K562 (cell line): Measurements from ENCODE around the gene KCNB1. TPM values are rescaled to one million over a fixed set of nuclear protein-coding genes. Genes with fewer than 3 reads are reported as not detected.

Source experiments
- ATAC-seq: fragments of 200-7000 bp; cut with Tn5 transposase; 3 replicates; pipeline ENCODE4 v1.9.1; 2020; ENCODE audit warnings: moderate library complexity
- BruUV-seq: library from RNA; stranded (reverse); fragments of 400-500 nt; replicated peaks from 2 replicates; lab custom pipeline; 2021; lab: Mats Ljungman, UMichigan
- CTCF ChIA-PET: fragments of 300-600 bp; formaldehyde crosslinking; extraction: SDS; loops from one replicate; lab custom pipeline; 2021; ENCODE audit warnings: low intra/inter-chr PET ratio; lab: Yijun Ruan, JAX
- POLR2A ChIA-PET: fragments of 300-600, 350-650 bp; sonication (Branson Sonifier 250); formaldehyde crosslinking; extraction: SDS; loops from one replicate; lab custom pipeline; 2021; ENCODE audit warnings: antibody characterized with exemption, inconsistent platforms; lab: Yijun Ruan, JAX
- DNase-seq, 4 experiments: peaks; one replicate each; pipeline versions ENCODE4 v3.0.0 to v3.0.0-alpha.2; 2011 to 2018; ENCODE audit warnings: low spot score in 3 of 4, mixed read lengths in 3 of 4; ENCODE audit errors: extremely low read depth in 1 of 4
- FAIRE-seq: peaks from 2 replicates; lab custom pipeline; 2011; peaks lifted over from hg19 to GRCh38; lab: Jason Lieb, UNC
- H2AFZ ChIP-seq: 2 replicates; pipeline ENCODE4 v1.6.0; 2011; ENCODE audit warnings: low read depth, low read length, control low read depth, inconsistent platforms
- H3K27ac ChIP-seq: fragments of 200-600 bp; 3 replicates; pipeline ENCODE4 v1.8.0; 2011; ENCODE audit warnings: low read depth, mild to moderate bottlenecking, control low read depth, inconsistent platforms, low read length, moderate library complexity, mixed read lengths; ENCODE audit errors: extremely low read depth
- H3K27me3 ChIP-seq, 2 experiments: fragments of 300-600 bp in 1 of 2; 2 replicates in 1 of 2; 3 replicates in 1 of 2; pipeline versions ENCODE4 v1.6.0 to v1.8.0; 2011; ENCODE audit warnings: inconsistent platforms in 2 of 2, low read length in 2 of 2, mild to moderate bottlenecking in 1 of 2, mixed read lengths in 1 of 2, moderate library complexity in 1 of 2; ENCODE audit not compliant: control insufficient read depth in 2 of 2, insufficient read depth in 2 of 2
- H3K36me3 ChIP-seq: fragments of 300-600 bp; 3 replicates; pipeline ENCODE4 v1.8.0; 2011; ENCODE audit warnings: mild to moderate bottlenecking, low read length, inconsistent platforms; ENCODE audit not compliant: control insufficient read depth, insufficient read depth
- H3K4me1 ChIP-seq, 2 experiments: fragments of 200-600 bp in 1 of 2; replicated peaks in 1 of 2; 2 replicates in 1 of 2; 3 replicates in 1 of 2; pipeline versions ENCODE4 v1.5.1 to v1.8.0; 2011; ENCODE audit warnings: inconsistent platforms in 2 of 2, low read length in 2 of 2, mild to moderate bottlenecking in 1 of 2, mixed read lengths in 1 of 2, moderate library complexity in 1 of 2; ENCODE audit not compliant: control insufficient read depth in 2 of 2, insufficient read depth in 2 of 2
- H3K4me2 ChIP-seq: 2 replicates; pipeline ENCODE4 v1.6.1; 2011; ENCODE audit warnings: low read length, control low read depth, inconsistent platforms, mixed read lengths; ENCODE audit not compliant: insufficient read depth
- H3K4me3 ChIP-seq: fragments of 200-600 bp; sonication (generic), shearing (Covaris generic); 2 replicates; pipeline ENCODE4 v1.5.1; 2016; ENCODE audit warnings: control low read depth, inconsistent platforms
- H3K79me2 ChIP-seq: fragments of 200-600 bp; 3 replicates; pipeline ENCODE4 v1.8.0; 2011; ENCODE audit warnings: low read length, inconsistent platforms; ENCODE audit not compliant: control insufficient read depth, insufficient read depth
- H3K9ac ChIP-seq, 2 experiments: 2 replicates each; pipeline versions ENCODE4 v1.6.0 to v1.6.1; 2011; ENCODE audit warnings: low read depth in 2 of 2, low read length in 2 of 2, control low read depth in 1 of 2, inconsistent platforms in 1 of 2, mild to moderate bottlenecking in 1 of 2, mixed read lengths in 1 of 2; ENCODE audit not compliant: insufficient read depth in 1 of 2
- H3K9me1 ChIP-seq: one replicate; pipeline ENCODE4 v1.6.0; 2011; ENCODE audit warnings: inconsistent platforms, mild to moderate bottlenecking, low read length, moderate library complexity; ENCODE audit not compliant: control insufficient read depth, insufficient read depth
- H3K9me3 ChIP-seq: replicated peaks from 2 replicates; pipeline ENCODE4 v1.5.1; 2011; ENCODE audit warnings: low read depth, low read length, inconsistent platforms; ENCODE audit not compliant: control insufficient read depth, insufficient read depth
- H4K20me1 ChIP-seq: replicated peaks from 2 replicates; pipeline ENCODE4 v1.6.1; 2011; ENCODE audit warnings: low read length, inconsistent platforms, mixed read lengths; ENCODE audit not compliant: control insufficient read depth, insufficient read depth
- HOMEZ ChIP-seq: fragments of 250-450 bp; sonication (Bioruptor Pico); IDR thresholded peaks from 2 replicates; pipeline ENCODE4 v1.4.0; 2020; ENCODE audit warnings: mild to moderate bottlenecking, moderate library complexity
- SIRT6 ChIP-seq: IDR thresholded peaks from one replicate; pipeline ENCODE4 v1.6.1; 2012; ENCODE audit warnings: low read depth, mild to moderate bottlenecking, control low read depth, inconsistent platforms, low read length, moderate library complexity
- SREBF1 ChIP-seq: fragments of 150-350 bp; IDR thresholded peaks from 2 replicates; pipeline ENCODE4 v1.6.1; 2014; ENCODE audit warnings: antibody characterized with exemption, low read depth, low read length, borderline replicate concordance
- ZNF24 ChIP-seq: fragments of 450-650 bp; IDR thresholded peaks from 2 replicates; pipeline ENCODE4 v1.6.1; 2016
- ZNF507 ChIP-seq: conservative IDR thresholded peaks from 2 replicates; pipeline ENCODE4 v1.6.1; 2017; ENCODE audit warnings: missing genetic modification characterization, missing compliant biosample characterization
- ZZZ3 ChIP-seq: fragments of 450-650 bp; IDR thresholded peaks from 2 replicates; pipeline ENCODE4 v1.6.1; 2016; ENCODE audit warnings: antibody characterized with exemption, mild to moderate bottlenecking, moderate library complexity
- WGBS: fragments of 100-300 bp; shearing (Covaris generic); methylation state at CpG from one replicate; pipeline ENCODE4 v1.1.6; 2016; ENCODE audit warnings: low coverage, mixed read lengths; ENCODE audit not compliant: insufficient coverage; ENCODE audit errors: missing lambda C conversion rate; 5-methylcytosine and 5-hydroxymethylcytosine counted together
- in situ Hi-C: fragments of 300-500 bp; cut with MboI; formaldehyde crosslinking; loops from 4 replicates; pipeline ENCODE4 v1.15.0; 2018; ENCODE audit warnings: inconsistent platforms, mixed read lengths
- intact Hi-C: fragments of 100-400 bp; cut with micrococcal nuclease; formaldehyde crosslinking; loops from 2 replicates; pipeline ENCODE4 v1.14.2; 2022
- polyA plus RNA-seq, 8 experiments: library from polyadenylated mRNA; depleted of rRNA in 4 of 8; stranded (reverse) in 5 of 8; unstranded in 3 of 8; fragments of >200 nt; fragmentation: Nextera tagmentation in 2 of 8; fragmentation: Illumina TruSeq in 1 of 8; extraction: Ambion mirVana in 2 of 8; extraction: Trizol in 1 of 8; gene quantifications; 2 replicates each; pipeline versions ENCODE4 v1.2.1 to v1.2.3, GENCODE V29; 2011 to 2014; ENCODE audit warnings: inconsistent platforms in 1 of 8, missing spikeins in 1 of 8
- total RNA-seq, 7 experiments: library from RNA; depleted of rRNA in 6 of 7; stranded (reverse); fragments of >200 nt in 6 of 7; fragmentation: Illumina TruSeq in 2 of 7; extraction: Trizol in 2 of 7; gene quantifications; 2 replicates each; pipeline versions ENCODE4 v1.2.1 to v1.2.3, GENCODE V29; 2011 to 2021; ENCODE audit warnings: low replicate concordance in 1 of 7

The KCNB1 gene
- total and polyA plus RNA-seq, 9 of the 15 experiments (the other 6 are each of a cell fraction or from before 2014, with no cell fraction given) = 0.01 to 0.06 TPM; not detected in 7

- H4K20me1 ChIP-seq = peaks cover 2% of the 10 kb centered on the region; the same call in 1 of the 2 replicates
- H3K4me3 ChIP-seq = no peak overlapping the region
- in situ Hi-C loops (loop anchor here (10.0 kb wide), 1 partner anchor 181 kb away; no protein-coding TSS in a partner anchor), intact Hi-C loops (no loop called here)
- no peaks in the 10 kb centered on the region for H3K36me3 ChIP-seq
- no peaks in the 10 kb centered on the region for H3K79me2 ChIP-seq
- H3K9me1 ChIP-seq = no peaks in the 10 kb centered on the region
- FAIRE-seq = no peak
- CTCF ChIA-PET = no interaction called here
- no peak overlapping the region for H3K9ac ChIP-seq
- BruUV-seq = no TSS peak
- H3K4me2 ChIP-seq = no peak overlapping the region
- WGBS = 3% methylated on average over 3 of the region's 3 CpGs
- H3K4me1 ChIP-seq = no peaks in the 10 kb centered on the region
- H3K27ac ChIP-seq = no peak overlapping the region
- ATAC-seq = no peak
- H3K27me3 ChIP-seq = peaks cover 3 to 37% of the 10 kb centered on the region in 2 experiments; a peak in 2 of 5 replicates
- H2AFZ ChIP-seq = no peak overlapping the region
- no peaks in the 10 kb centered on the region for H3K9me3 ChIP-seq
- no peak for DNase-seq
- TF ChIP-seq ZNF24 = no peak
- no peak for TF ChIP-seq ZZZ3
- no peak for TF ChIP-seq ZNF507 (tag)
- TF ChIP-seq SREBF1 = no peak
- no peak for TF ChIP-seq SIRT6
- no peak for TF ChIP-seq HOMEZ (CRISPR knock-in tag)
- POLR2A ChIA-PET = interaction anchor here (0.6 kb wide), 1 partner anchor 12 kb away, joined by 3 read pairs; no protein-coding TSS in a partner anchor
Observed at GRCh38 chr20:49515586-49515985, 33.1 kb upstream of the KCNB1 start.
